Uterus (tissue), 2 donors: ENCODE results near the gene CCL7.

Experiments used
- CTCF ChIP-seq, 4 experiments: fragments of 200-600 bp in 2 of 4; fragments of 450-650 bp in 2 of 4; sonication (generic) in 2 of 4; IDR thresholded peaks; one replicate each; pipeline ENCODE4 v1.5.1; 2016 to 2019; ENCODE audit warnings: antibody characterized with exemption in 4 of 4, mild to moderate bottlenecking in 2 of 4, moderate library complexity in 1 of 4
- POLR2A ChIP-seq, 2 donors: fragments of 450-650 bp; IDR thresholded peaks; one replicate each; pipeline ENCODE4 v1.6.1; 2016; ENCODE audit warnings: antibody characterized with exemption in 2 of 2, mild to moderate bottlenecking in 1 of 2, moderate library complexity in 1 of 2

GRCh38 chr17:34287875-34288274 is 17.9 kb downstream of the CCL7 start:
- TF ChIP-seq POLR2A (IDR thresholded peaks at IDR 0.05) (no peak), CTCF (IDR thresholded peaks at IDR 0.05) (no peak)
